ENCODE measurements around the gene ABLIM2.

ABLIM2 gene

GRCh38 chr4:8170341-8170740 lies 11.7 kb upstream of the ABLIM2 start:
- no peak for TF ChIP-seq ZFP3 (CRISPR knock-in tag; IDR thresholded peaks at IDR 0.05)
- no peak for TF ChIP-seq ZFP30 (CRISPR knock-in tag; IDR thresholded peaks at IDR 0.05)
- TF ChIP-seq SNAI2 (CRISPR knock-in tag; IDR thresholded peaks at IDR 0.05), result no peak
- TF ChIP-seq GLIS3 (CRISPR knock-in tag; IDR thresholded peaks at IDR 0.05), result no peak
- no peak for TF ChIP-seq TCF4 (CRISPR knock-in tag; IDR thresholded peaks at IDR 0.05; ENCODE audit: borderline replicate concordance)
- TF ChIP-seq RARB (CRISPR knock-in tag; IDR thresholded peaks at IDR 0.05), result no peak
- TF ChIP-seq ARNTL (CRISPR knock-in tag; IDR thresholded peaks at IDR 0.05; ENCODE audit: borderline replicate concordance, low read depth), result no peak
- no peak for TF ChIP-seq TSHZ2 (CRISPR knock-in tag; IDR thresholded peaks at IDR 0.05)
- TF ChIP-seq ZC3H10 (CRISPR knock-in tag; IDR thresholded peaks at IDR 0.05), result no peak

GRCh38 chr4:8169763-8170162 lies 11.2 kb upstream of the ABLIM2 start:
- TF ChIP-seq TCF4 (CRISPR knock-in tag; IDR thresholded peaks at IDR 0.05; ENCODE audit: borderline replicate concordance) (no peak), ISL1 (CRISPR knock-in tag; IDR thresholded peaks at IDR 0.05) (no peak), ZNF8 (CRISPR knock-in tag; IDR thresholded peaks at IDR 0.05) (no peak), ZFP3 (CRISPR knock-in tag; IDR thresholded peaks at IDR 0.05) (no peak), CSRNP3 (CRISPR knock-in tag; IDR thresholded peaks at IDR 0.05) (no peak), ZNF70 (CRISPR knock-in tag; IDR thresholded peaks at IDR 0.05) (no peak), TOX (CRISPR knock-in tag; IDR thresholded peaks at IDR 0.05; ENCODE audit: borderline replicate concordance) (no peak), SNAI2 (CRISPR knock-in tag; IDR thresholded peaks at IDR 0.05) (no peak), POU6F1 (CRISPR knock-in tag; IDR thresholded peaks at IDR 0.05; ENCODE audit: borderline replicate concordance, low read depth) (no peak), CSDC2 (CRISPR knock-in tag; IDR thresholded peaks at IDR 0.05) (no peak), CREB5 (CRISPR knock-in tag; IDR thresholded peaks at IDR 0.05; ENCODE audit: low read depth) (no peak), RARB (CRISPR knock-in tag; IDR thresholded peaks at IDR 0.05) (no peak), ESRRG (CRISPR knock-in tag; IDR thresholded peaks at IDR 0.05) (no peak), ZFP30 (CRISPR knock-in tag; IDR thresholded peaks at IDR 0.05) (no peak), OSR1 (CRISPR knock-in tag; IDR thresholded peaks at IDR 0.05) (no peak)
- ATAC-seq, result no peak

More at GRCh38 chr4:8170341-8170740, 11.7 kb upstream of the ABLIM2 start:
- ATAC-seq, result no peak

GRCh38 chr4:8168832-8169598 lies 10.4 kb upstream of the ABLIM2 start:
- no peak for ATAC-seq
- TF ChIP-seq ZNF565 (CRISPR knock-in tag; conservative IDR thresholded peaks at IDR 0.05; ENCODE audit: low read depth), result no peak
- TF ChIP-seq ZNF8 (CRISPR knock-in tag; IDR thresholded peaks at IDR 0.05), result no peak
- no peak for TF ChIP-seq RARB (CRISPR knock-in tag; IDR thresholded peaks at IDR 0.05)

- no peak for TF ChIP-seq SNAI2 (CRISPR knock-in tag; IDR thresholded peaks at IDR 0.05)
- TF ChIP-seq BACH2 (CRISPR knock-in tag; IDR thresholded peaks at IDR 0.05; ENCODE audit: borderline replicate concordance), result no peak
- no peak for TF ChIP-seq ZNF70 (CRISPR knock-in tag; IDR thresholded peaks at IDR 0.05)
- no peak for TF ChIP-seq ESRRG (CRISPR knock-in tag; IDR thresholded peaks at IDR 0.05)
- no peak for TF ChIP-seq ZFP30 (CRISPR knock-in tag; IDR thresholded peaks at IDR 0.05)
- no peak for TF ChIP-seq GLIS3 (CRISPR knock-in tag; IDR thresholded peaks at IDR 0.05)
- ATAC-seq, result no peak
These were observed 9.6 kb upstream of the ABLIM2 start for GRCh38 chr4:8168232-8168631.

Data from SK-N-SH treated with all-trans-retinoic acid at 6 μM for 48 hours (cell line).